OCI-LY7 (cell line): ENCODE results near the gene BICC1. TPM values are rescaled to one million over a fixed set of nuclear protein-coding genes. Genes with fewer than 3 reads are reported as not detected.

Source experiments
- BruUV-seq: library from RNA; stranded (reverse); fragments of 400-500 nt; replicated peaks from 2 replicates; lab custom pipeline; 2021; lab: Mats Ljungman, UMichigan
- CTCF ChIA-PET: fragments of 300-600 bp; sonication (Branson Sonifier 250); formaldehyde crosslinking; loops from one replicate; lab custom pipeline; 2022; ENCODE audit warnings: antibody characterized with exemption; ENCODE audit not compliant: unreplicated experiment; lab: Charles Lee
- POLR2A ChIA-PET: fragments of 300-600 bp; sonication (Branson Sonifier 250); formaldehyde crosslinking; loops from one replicate; lab custom pipeline; 2022; ENCODE audit warnings: antibody characterized with exemption; lab: Charles Lee
- DNase-seq: peaks from one replicate; pipeline ENCODE4 v3.0.0-alpha.2; 2015; ENCODE audit warnings: low spot score
- H2AFZ ChIP-seq: fragments of 200-600 bp; sonication (generic), shearing (Covaris generic); 2 replicates; pipeline ENCODE4 v1.6.1; 2014; ENCODE audit warnings: mild to moderate bottlenecking, antibody characterized with exemption, low read length, moderate library complexity
- H3K27ac ChIP-seq: fragments of 200-600 bp; sonication (generic); 2 replicates; pipeline ENCODE4 v1.5.1; 2014; ENCODE audit warnings: mixed run types, low read depth, mild to moderate bottlenecking, moderate library complexity, low read length, inconsistent platforms; ENCODE audit not compliant: poor library complexity, severe bottlenecking
- H3K36me3 ChIP-seq: fragments of 200-600 bp; sonication (generic); 2 replicates; pipeline ENCODE4 v1.6.1; 2014; ENCODE audit warnings: mild to moderate bottlenecking, antibody characterized with exemption, low read length, moderate library complexity, mixed read lengths; ENCODE audit not compliant: insufficient read depth
- H3K4me1 ChIP-seq: fragments of 200-600 bp; sonication (generic); 2 replicates; pipeline ENCODE4 v1.5.1; 2014; ENCODE audit warnings: mild to moderate bottlenecking, low read length; ENCODE audit not compliant: insufficient read depth, poor library complexity, severe bottlenecking
- H3K4me2 ChIP-seq: fragments of 200-600 bp; sonication (generic); 2 replicates; pipeline ENCODE4 v1.6.1; 2014; ENCODE audit warnings: mild to moderate bottlenecking, low read length
- H3K4me3 ChIP-seq: fragments of 200-600 bp; sonication (generic); 2 replicates; pipeline ENCODE4 v1.5.1; 2014; ENCODE audit warnings: mild to moderate bottlenecking, low read depth, low read length; ENCODE audit not compliant: poor library complexity, severe bottlenecking
- H3K79me2 ChIP-seq: fragments of 200-600 bp; sonication (generic); 2 replicates; pipeline ENCODE4 v1.6.1; 2016; ENCODE audit warnings: low read depth, mild to moderate bottlenecking, low read length, moderate library complexity, mixed read lengths; ENCODE audit not compliant: insufficient read depth
- H3K9me2 ChIP-seq: fragments of 200-600 bp; sonication (generic); 2 replicates; pipeline ENCODE4 v1.6.1; 2016; ENCODE audit warnings: mild to moderate bottlenecking, low read length, mixed read lengths; ENCODE audit not compliant: insufficient read depth
- H3K9me3 ChIP-seq: fragments of 200-600 bp; sonication (generic); 2 replicates; pipeline ENCODE4 v1.6.1; 2014; ENCODE audit warnings: mild to moderate bottlenecking, mixed run types, low read length, mixed read lengths
- H4K20me1 ChIP-seq: fragments of 200-600 bp; sonication (generic); 2 replicates; pipeline ENCODE4 v1.6.1; 2014; ENCODE audit warnings: mild to moderate bottlenecking, antibody characterized with exemption, low read length, moderate library complexity, mixed read lengths; ENCODE audit not compliant: insufficient read depth
- CTCF ChIP-seq: fragments of 200-600 bp; sonication (generic); conservative IDR thresholded peaks from 2 replicates; pipeline ENCODE4 v1.5.1; 2014; ENCODE audit warnings: mild to moderate bottlenecking, antibody characterized with exemption, low read length, moderate library complexity, mixed read lengths
- EZH2phosphoT487 ChIP-seq: fragments of 200-600 bp; sonication (generic); IDR thresholded peaks from 2 replicates; pipeline ENCODE4 v1.6.1; 2018; ENCODE audit warnings: low read depth, borderline replicate concordance, mild to moderate bottlenecking, mixed run types, antibody characterized with exemption, low read length, moderate library complexity, mixed read lengths
- intact Hi-C: fragments of 100-400 bp; cut with micrococcal nuclease; formaldehyde crosslinking; loops from one replicate; pipeline ENCODE4 v1.10.0; 2022; ENCODE audit not compliant: unreplicated experiment
- total RNA-seq, 2 experiments: library from RNA; depleted of rRNA in 1 of 2; stranded (reverse); fragments of >200 nt in 1 of 2; shearing (Covaris generic) in 1 of 2; gene quantifications; 2 replicates each; pipeline ENCODE4 v1.2.3, GENCODE V29; 2014 to 2022

Gene BICC1
- total RNA-seq, 2 experiments from 2014 or later = not detected

GRCh38 chr10:58627392-58627791, 114.7 kb downstream of the BICC1 start:
- Histone ChIP-seq H3K79me2 (no peaks in the 10 kb centered on the region), H3K4me3 (no peak overlapping the region), H3K4me1 (no peaks in the 10 kb centered on the region), H3K27ac (no peak overlapping the region), H3K36me3 (no peaks in the 10 kb centered on the region), H4K20me1 (no peaks in the 10 kb centered on the region), H3K9me2 (no peaks in the 10 kb centered on the region), H2AFZ (no peak overlapping the region), H3K9me3 (no peaks in the 10 kb centered on the region), H3K4me2 (no peak overlapping the region)
- no TSS peak for BruUV-seq
- ChIA-PET POLR2A (no interaction called here), CTCF (no interaction called here)
- DNase-seq = no peak
- intact Hi-C loops = no loop called here
- no peak for TF ChIP-seq EZH2phosphoT487
- no peak for TF ChIP-seq CTCF

DNA sequence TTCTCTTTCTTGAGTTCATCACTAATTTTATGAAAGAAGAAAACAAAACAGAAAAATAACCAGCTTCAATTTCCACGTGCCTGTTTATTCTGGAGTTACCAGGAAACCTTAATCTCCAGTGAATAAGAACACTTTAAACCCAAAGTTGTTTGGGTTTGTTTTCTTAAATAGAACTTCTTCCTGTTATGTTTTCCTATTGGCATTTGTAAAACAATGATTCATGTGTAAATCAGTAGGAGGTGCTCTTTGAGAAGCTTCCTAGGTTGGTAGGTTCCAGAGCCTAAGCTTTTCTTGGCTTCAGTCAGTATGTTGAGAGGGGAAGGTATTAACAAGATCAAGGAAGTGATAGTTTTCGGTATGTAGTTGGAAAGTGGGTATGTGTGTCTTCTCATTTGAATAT, 119.0 kb downstream of the BICC1 start:
- CTCF ChIA-PET = no interaction called here
- POLR2A ChIA-PET = interaction anchor here (1.0 kb wide), 1 partner anchor 9 kb away, joined by 3 read pairs; no protein-coding TSS in a partner anchor
- Histone ChIP-seq H3K4me3 (no peak overlapping the region), H3K27ac (no peak overlapping the region), H3K36me3 (no peaks in the 10 kb centered on the region), H3K9me3 (no peaks in the 10 kb centered on the region), H3K4me1 (no peaks in the 10 kb centered on the region), H3K79me2 (no peaks in the 10 kb centered on the region), H2AFZ (no peak overlapping the region), H3K9me2 (no peaks in the 10 kb centered on the region), H3K4me2 (no peak overlapping the region), H4K20me1 (no peaks in the 10 kb centered on the region)
- intact Hi-C loops = no loop called here
- TF ChIP-seq EZH2phosphoT487 = no peak
- no peak for TF ChIP-seq CTCF
- no peak for DNase-seq
- no TSS peak for BruUV-seq

DNA sequence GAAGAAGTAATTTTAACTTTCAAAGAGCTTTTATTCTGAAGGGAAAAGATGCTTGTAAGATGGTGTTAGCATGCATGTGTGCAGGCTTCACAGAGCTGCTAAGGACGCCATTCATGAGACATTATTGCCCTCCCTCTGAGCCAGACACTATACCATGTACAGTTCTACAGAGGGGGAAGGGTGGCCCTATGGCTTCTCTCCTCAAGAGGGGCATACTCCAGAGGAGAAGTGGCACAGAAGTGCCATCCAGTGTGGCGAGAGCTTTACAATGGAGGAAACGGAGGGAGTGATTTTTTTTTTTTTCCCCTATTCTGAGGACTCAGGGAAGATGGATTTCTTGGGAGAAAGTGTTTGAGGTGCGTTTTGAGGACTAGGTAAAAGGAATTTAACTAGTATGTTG, 119.5 kb downstream of the BICC1 start:
- intact Hi-C loops = no loop called here
- ChIA-PET POLR2A (interaction anchor here (1.0 kb wide), 1 partner anchor 9 kb away, joined by 3 read pairs; no protein-coding TSS in a partner anchor), CTCF (no interaction called here)

More for the DNA sequence above, 119.5 kb downstream of the BICC1 start:
- no peak for TF ChIP-seq EZH2phosphoT487
- TF ChIP-seq CTCF = no peak
- Histone ChIP-seq H4K20me1 (no peaks in the 10 kb centered on the region), H3K27ac (no peak overlapping the region), H3K4me1 (no peaks in the 10 kb centered on the region), H3K79me2 (no peaks in the 10 kb centered on the region), H3K9me2 (no peaks in the 10 kb centered on the region), H3K36me3 (no peaks in the 10 kb centered on the region), H3K4me2 (no peak overlapping the region), H3K4me3 (no peak overlapping the region), H2AFZ (no peak overlapping the region), H3K9me3 (no peaks in the 10 kb centered on the region)
- no peak for DNase-seq
- BruUV-seq = no TSS peak
